Endothelial cell (in vitro differentiated cells): Measurements from ENCODE around the gene IMP3. TPM values are rescaled to one million over a fixed set of nuclear protein-coding genes. Genes with fewer than 3 reads are reported as not detected.

Source experiments
- DNase-seq: peaks from one replicate; pipeline ENCODE4 v3.0.0; 2021; ENCODE audit warnings: low spot score
- H3K27ac Mint-ChIP-seq: one replicate; pipeline ENCODE4 v1.8.0; 2021; ENCODE audit warnings: mixed read lengths, inconsistent platforms; ENCODE audit not compliant: unreplicated experiment
- H3K27me3 Mint-ChIP-seq: one replicate; pipeline ENCODE4 v1.8.0; 2021; ENCODE audit warnings: mild to moderate bottlenecking, moderate library complexity, mixed read lengths, inconsistent platforms; ENCODE audit not compliant: unreplicated experiment
- H3K36me3 Mint-ChIP-seq: one replicate; pipeline ENCODE4 v1.8.0; 2021; ENCODE audit warnings: mild to moderate bottlenecking, low read depth, mixed read lengths, inconsistent platforms; ENCODE audit not compliant: unreplicated experiment
- H3K4me1 Mint-ChIP-seq: one replicate; pipeline ENCODE4 v1.8.0; 2021; ENCODE audit warnings: mild to moderate bottlenecking, mixed read lengths, inconsistent platforms; ENCODE audit not compliant: unreplicated experiment
- H3K4me3 Mint-ChIP-seq: one replicate; pipeline ENCODE4 v1.8.0; 2021; ENCODE audit warnings: mild to moderate bottlenecking, mixed read lengths, inconsistent platforms; ENCODE audit not compliant: unreplicated experiment
- H3K9me3 Mint-ChIP-seq: one replicate; pipeline ENCODE4 v1.8.0; 2021; ENCODE audit warnings: mixed read lengths, inconsistent platforms; ENCODE audit not compliant: unreplicated experiment
- total RNA-seq: library from RNA; stranded (reverse); fragmentation: NEBNext Ultra II Directional; extraction: Animal tissue kit (Norgen Biotek cat#: 25700); gene quantifications from one replicate; pipeline ENCODE4 v1.2.1, GENCODE V29; 2021; ENCODE audit not compliant: unreplicated experiment
- TF ChIP-seq, protein P1 (sequence below): fragments of 200-600 bp; sonication (generic); IDR thresholded peaks from one replicate; pipeline ENCODE4 v1.5.0; 2021; ENCODE audit warnings: antibody characterized with exemption; ENCODE audit not compliant: unreplicated experiment

The IMP3 gene
- total RNA-seq, 1 donor from 2014 or later, result 33.5 TPM

DNA sequence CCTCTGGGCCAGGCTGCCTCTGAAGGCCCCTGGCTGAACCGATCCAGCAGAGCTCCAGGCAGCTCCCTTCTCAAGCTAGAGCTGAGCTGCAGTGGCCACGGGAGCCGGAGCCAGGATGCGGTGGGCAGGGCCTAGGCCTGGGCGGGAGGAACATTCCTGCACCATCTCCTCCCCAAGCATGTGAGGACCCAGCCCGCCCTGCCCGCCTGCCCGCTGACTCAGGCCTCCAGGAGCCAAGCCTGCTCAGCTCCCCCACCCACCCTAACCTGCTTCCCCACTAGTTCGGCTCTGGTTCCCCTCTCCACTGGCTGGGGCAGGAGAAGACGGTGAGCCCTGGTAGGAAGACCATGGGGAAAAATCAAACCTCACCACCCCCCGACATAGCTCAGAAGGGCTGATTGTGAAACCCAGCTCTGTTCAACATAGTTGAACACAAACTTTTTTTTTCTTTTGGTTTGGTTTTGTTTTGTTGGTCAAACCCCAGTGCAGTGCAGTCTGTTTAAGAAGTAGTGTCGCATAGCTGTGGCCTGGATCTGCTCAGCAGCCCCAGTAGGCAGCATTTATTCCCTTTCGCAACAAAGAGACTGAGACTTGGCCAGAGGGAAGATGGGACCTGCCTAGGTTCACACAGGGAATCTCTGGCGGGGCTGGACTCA lies 21.2 kb upstream of the IMP3 start:
- no peak overlapping the region for H3K4me3 Mint-ChIP-seq
- H3K27me3 Mint-ChIP-seq, result peaks cover 12% of the 10 kb centered on the region
- H3K36me3 Mint-ChIP-seq, result peaks cover 28% of the 10 kb centered on the region
- no peak for DNase-seq
- no peaks in the 10 kb centered on the region for H3K9me3 Mint-ChIP-seq
- TF ChIP-seq, protein P1, sequence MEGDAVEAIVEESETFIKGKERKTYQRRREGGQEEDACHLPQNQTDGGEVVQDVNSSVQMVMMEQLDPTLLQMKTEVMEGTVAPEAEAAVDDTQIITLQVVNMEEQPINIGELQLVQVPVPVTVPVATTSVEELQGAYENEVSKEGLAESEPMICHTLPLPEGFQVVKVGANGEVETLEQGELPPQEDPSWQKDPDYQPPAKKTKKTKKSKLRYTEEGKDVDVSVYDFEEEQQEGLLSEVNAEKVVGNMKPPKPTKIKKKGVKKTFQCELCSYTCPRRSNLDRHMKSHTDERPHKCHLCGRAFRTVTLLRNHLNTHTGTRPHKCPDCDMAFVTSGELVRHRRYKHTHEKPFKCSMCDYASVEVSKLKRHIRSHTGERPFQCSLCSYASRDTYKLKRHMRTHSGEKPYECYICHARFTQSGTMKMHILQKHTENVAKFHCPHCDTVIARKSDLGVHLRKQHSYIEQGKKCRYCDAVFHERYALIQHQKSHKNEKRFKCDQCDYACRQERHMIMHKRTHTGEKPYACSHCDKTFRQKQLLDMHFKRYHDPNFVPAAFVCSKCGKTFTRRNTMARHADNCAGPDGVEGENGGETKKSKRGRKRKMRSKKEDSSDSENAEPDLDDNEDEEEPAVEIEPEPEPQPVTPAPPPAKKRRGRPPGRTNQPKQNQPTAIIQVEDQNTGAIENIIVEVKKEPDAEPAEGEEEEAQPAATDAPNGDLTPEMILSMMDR, result no peak
- peaks cover 2% of the 10 kb centered on the region for H3K4me1 Mint-ChIP-seq
- H3K27ac Mint-ChIP-seq, result peak overlapping the region; percentile 6

- no peak overlapping the region for H3K27ac Mint-ChIP-seq
- H3K4me3 Mint-ChIP-seq, result no peak overlapping the region
- peaks cover 14% of the 10 kb centered on the region for H3K27me3 Mint-ChIP-seq
- H3K4me1 Mint-ChIP-seq, result peaks cover 2% of the 10 kb centered on the region
- no peaks in the 10 kb centered on the region for H3K9me3 Mint-ChIP-seq
- DNase-seq, result no peak
- H3K36me3 Mint-ChIP-seq, result peaks cover 31% of the 10 kb centered on the region
- TF ChIP-seq, protein P1, result no peak
Measured at GRCh38 chr15:75659928-75660645, 20.1 kb upstream of the IMP3 start.

GRCh38 chr15:75659141-75659771 lies 19.2 kb upstream of the IMP3 start:
- TF ChIP-seq, protein P1, result no peak
- Mint-ChIP-seq H3K27me3 (peaks cover 12% of the 10 kb centered on the region), H3K27ac (no peak overlapping the region), H3K4me3 (peak overlapping the region; percentile 21), H3K4me1 (peaks cover 9% of the 10 kb centered on the region), H3K9me3 (no peaks in the 10 kb centered on the region), H3K36me3 (peaks cover 31% of the 10 kb centered on the region)
- no peak for DNase-seq

- peaks cover 21% of the 10 kb centered on the region for H3K4me1 Mint-ChIP-seq
- H3K27me3 Mint-ChIP-seq, result peaks cover 8% of the 10 kb centered on the region
- H3K36me3 Mint-ChIP-seq, result peaks cover 36% of the 10 kb centered on the region
- no peak overlapping the region for H3K27ac Mint-ChIP-seq
- H3K9me3 Mint-ChIP-seq, result no peaks in the 10 kb centered on the region
- peak overlapping the region; percentile 40 for H3K4me3 Mint-ChIP-seq
- TF ChIP-seq, protein P1, result no peak
- no peak for DNase-seq
Measured at GRCh38 chr15:75656813-75657212, 16.8 kb upstream of the IMP3 start.
